ENCODE data around the gene DRC1.

The DRC1 gene

GRCh38 chr2:26479131-26479788 lies 77.5 kb downstream of the DRC1 start:
- FAIRE-seq = no peak

GRCh38 chr2:26479789-26480565 lies 78.3 kb downstream of the DRC1 start:
- FAIRE-seq = no peak

GRCh38 chr2:26480566-26481423 lies 79.1 kb downstream of the DRC1 start:
- no peak for FAIRE-seq

- FAIRE-seq = no peak
Observed at GRCh38 chr2:26481706-26482105, 80.0 kb downstream of the DRC1 start.

- no peak for FAIRE-seq
Observed at GRCh38 chr2:26482211-26483026, 80.7 kb downstream of the DRC1 start.

DNA sequence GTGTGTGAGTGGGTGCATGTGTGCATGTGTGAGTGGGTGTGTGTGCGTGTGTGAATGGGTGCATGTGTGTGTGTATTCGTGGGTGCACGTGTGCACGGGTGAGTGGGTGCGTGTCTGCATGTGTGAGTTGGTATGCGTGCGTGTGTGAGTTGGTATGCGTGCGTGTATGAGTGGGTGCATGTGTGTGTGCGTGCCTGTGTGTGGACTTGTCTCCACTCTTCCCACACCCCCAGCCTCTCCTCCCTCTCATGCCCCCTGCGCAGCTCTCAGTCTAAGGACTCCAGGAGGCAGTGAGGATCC lies 81.3 kb downstream of the DRC1 start:
- FAIRE-seq = no peak

DNA sequence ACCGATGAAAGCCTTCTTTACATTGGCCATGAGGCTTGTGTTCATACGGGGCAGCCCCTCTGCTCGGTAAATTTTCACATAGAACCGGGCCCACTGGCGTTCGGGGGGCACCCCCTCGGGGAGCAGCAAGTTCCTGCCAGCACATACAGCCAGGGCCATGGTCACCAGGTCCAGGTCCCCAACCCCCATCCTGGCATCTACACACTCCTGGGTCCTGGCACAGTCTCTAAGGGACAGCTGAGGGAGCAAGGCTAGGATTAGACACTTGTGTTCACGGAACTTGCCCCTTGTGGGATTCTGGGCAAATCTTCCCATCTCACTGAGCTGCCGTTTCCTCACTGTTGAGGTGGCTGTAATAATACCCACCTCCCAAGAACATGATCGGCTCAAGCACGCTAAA lies 81.8 kb downstream of the DRC1 start:
- FAIRE-seq = no peak

GRCh38 chr2:26483957-26484565 lies 82.3 kb downstream of the DRC1 start:
- FAIRE-seq = no peak

DNA sequence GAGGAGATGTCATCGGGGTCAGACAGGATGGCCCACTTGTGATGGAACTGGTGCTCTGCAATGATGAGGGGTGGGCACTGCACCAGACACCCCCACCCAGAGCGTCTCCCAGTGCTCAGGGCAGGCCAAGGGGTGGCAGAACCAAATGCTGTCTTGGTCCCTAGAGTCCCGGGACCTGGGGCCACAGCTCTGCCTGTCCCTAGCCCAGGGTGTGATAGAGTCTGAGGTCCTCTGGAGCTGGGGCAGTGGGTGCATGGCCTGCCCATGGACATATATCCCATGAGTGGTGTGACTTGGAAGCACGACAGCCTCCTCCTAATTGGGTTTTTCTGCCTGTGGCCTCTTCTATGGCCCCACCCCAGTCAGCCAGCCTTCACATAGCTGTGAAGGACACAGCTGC lies 82.9 kb downstream of the DRC1 start:
- no peak for FAIRE-seq

GRCh38 chr2:26485099-26485498 lies 83.4 kb downstream of the DRC1 start:
- no peak for FAIRE-seq

- no peak for FAIRE-seq
Observed at GRCh38 chr2:26485725-26486418, 84.2 kb downstream of the DRC1 start.

DNA sequence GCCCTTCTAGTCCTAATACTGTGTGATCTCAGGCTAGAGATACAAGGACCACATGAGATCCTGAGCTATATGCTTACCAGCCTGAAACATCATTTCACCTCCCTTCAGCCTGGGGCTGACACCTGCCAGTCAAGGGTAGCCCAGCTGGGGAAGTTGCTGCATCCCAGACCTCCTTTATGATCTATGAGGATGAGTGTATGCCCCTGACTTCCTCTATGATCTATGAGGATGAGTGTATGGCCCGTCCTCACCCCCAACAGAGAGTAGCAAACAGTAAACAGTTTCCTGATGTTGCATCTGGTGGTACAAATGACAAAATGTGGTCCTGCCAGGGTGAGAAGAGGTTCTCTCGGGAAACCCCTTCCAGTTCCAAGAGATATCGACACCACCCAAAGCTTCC lies 85.1 kb downstream of the DRC1 start:
- FAIRE-seq = no peak

DNA sequence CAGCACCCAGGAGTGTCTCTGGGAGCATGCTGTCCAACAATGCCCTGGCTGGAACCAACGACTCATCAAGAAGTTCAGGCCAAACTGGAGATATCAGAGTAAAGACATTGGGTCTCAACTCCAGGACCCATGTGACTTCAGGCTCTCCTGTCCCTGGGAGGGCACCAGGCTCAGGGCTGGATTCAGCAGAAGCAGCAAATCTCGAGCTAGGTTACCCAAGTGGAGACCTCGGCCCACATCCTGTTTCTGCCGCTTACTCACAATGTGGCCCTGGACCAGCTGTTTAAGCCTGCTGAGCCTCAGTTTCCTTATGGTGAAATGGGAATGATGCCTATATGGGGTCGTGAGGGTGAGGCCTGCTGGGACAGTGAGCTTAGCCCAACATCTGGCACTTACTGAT lies 85.5 kb downstream of the DRC1 start:
- FAIRE-seq = no peak

- FAIRE-seq = no peak
Observed at GRCh38 chr2:26488463-26489212, 86.9 kb downstream of the DRC1 start.

DNA sequence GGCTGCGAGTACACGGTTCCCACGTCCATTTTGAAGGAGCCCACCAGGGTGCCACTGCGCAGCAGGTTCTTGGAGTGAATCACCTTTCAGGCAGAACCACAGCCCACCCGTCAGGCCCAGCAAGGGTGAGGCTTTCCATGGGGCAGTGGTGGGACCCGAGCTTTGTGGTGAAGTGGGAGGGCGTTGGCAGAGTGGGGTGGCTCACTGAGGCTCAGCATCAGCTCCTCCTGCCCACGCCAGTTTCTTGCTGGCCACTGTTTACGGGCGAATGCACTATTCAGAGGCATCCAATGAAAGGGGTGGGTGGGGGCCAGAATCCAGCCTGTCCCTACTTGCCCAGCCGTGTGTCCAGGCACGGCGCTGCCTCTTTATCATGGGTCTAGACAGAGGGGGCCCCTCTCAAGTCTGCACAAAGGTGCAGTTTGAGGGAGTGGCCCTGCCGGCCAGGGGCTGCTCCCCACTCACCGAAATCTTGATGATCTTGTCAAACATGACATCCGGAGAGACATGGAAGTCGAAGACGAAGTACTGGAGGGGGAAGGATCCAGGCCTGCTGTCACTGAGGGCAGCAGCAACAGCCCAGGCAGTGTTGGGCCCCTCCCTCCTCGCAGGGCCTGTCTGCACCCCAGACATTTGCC lies 87.6 kb downstream of the DRC1 start:
- no peak for FAIRE-seq

- FAIRE-seq = no peak
Observed at GRCh38 chr2:26491563-26492167, 89.9 kb downstream of the DRC1 start.

DNA sequence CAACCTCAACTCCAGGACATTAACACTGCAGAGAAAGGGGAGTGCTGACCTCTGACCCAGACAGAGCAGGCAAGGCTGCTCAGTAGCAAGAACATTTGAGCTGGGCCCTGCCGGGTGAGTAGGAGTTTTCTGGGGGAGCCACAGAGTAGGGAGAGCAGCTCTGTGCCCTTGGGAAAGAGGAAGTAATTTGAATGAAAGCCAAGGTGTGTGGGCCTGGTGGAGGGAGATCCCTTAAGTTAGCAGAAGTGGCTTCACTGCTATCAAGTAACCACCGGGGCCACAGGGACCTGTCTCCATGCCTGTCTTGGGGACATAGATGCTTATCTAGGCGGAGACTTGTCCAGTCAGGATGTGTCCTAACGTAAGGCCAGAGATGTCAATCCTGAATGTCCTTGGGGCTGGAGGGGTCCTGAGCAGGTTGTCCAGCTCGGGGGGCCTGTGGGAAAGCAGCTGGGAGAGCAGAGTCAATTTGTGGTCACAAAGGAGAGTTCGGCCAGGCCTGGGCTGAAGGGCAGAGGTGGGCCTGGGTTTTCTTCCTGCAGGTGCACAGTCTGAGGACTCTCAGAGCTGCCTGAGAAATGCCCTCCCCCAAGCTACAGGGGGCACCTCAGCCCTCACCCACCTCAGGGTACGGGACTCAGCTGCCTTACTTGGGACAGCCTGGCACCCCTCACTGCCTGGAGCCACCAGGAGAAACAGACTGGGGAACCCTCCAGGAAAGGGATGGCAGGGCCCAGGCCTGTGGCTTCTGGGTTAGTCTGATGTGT lies 91.2 kb downstream of the DRC1 start:
- no peak for FAIRE-seq

GRCh38 chr2:26493566-26493965 lies 91.8 kb downstream of the DRC1 start:
- no peak for FAIRE-seq

GRCh38 chr2:26494199-26494598 lies 92.5 kb downstream of the DRC1 start:
- FAIRE-seq = no peak

All from colon (tissue), 2 donors.